ENCODE data around the gene EGFR. TPM values are rescaled to one million over a fixed set of nuclear protein-coding genes. Genes with fewer than 3 reads are reported as not detected.

EGFR gene
- total and polyA plus RNA-seq, 7 donors, result 3.6 to 39.7 (median 14.1) TPM

- H3K27ac ChIP-seq, result no peak overlapping the region
- ATAC-seq (no peak), DNase-seq (no peak)
- H3K4me1 ChIP-seq, result peaks cover 52% of the 10 kb centered on the region
- no peaks in the 10 kb centered on the region for H3K27me3 ChIP-seq (ENCODE audit: insufficient read depth in 3 of 3, low read length in 2 of 3)
- peaks cover 3% of the 10 kb centered on the region for H3K9me3 ChIP-seq
- intact Hi-C loops (cut with DNase I), result no loop called here
- no peaks in the 10 kb centered on the region for H3K36me3 ChIP-seq (ENCODE audit: insufficient read depth in 1 of 2, low read depth in 1 of 2)
- TF ChIP-seq CTCF (IDR thresholded peaks at IDR 0.05), result no peak
- H3K4me3 ChIP-seq, result no peak overlapping the region
Measured at GRCh38 chr7:55135462-55135861, 116.6 kb downstream of the EGFR start.

- 63 to 91% (median 90%) methylated on average over 2 of the region's 2 CpGs for WGBS, 3 donors
- TF ChIP-seq CTCF (IDR thresholded peaks at IDR 0.05), result no peak
- Histone ChIP-seq H3K4me3 (no peak overlapping the region), H3K27me3 (ENCODE audit: insufficient read depth in 3 of 3, low read length in 2 of 3) (no peaks in the 10 kb centered on the region), H3K36me3 (ENCODE audit: insufficient read depth in 1 of 2, low read depth in 1 of 2) (peaks cover 0 to 16% of the 10 kb centered on the region in 2 donors), H3K27ac (no peak overlapping the region), H3K4me1 (peaks cover 20% of the 10 kb centered on the region), H3K9me3 (peaks cover 3% of the 10 kb centered on the region)
- intact Hi-C loops (cut with DNase I), result no loop called here
- DNase-seq (no peak), ATAC-seq (no peak)
Measured at GRCh38 chr7:55138663-55139062, 119.8 kb downstream of the EGFR start.

GRCh38 chr7:55140221-55140940 is 121.6 kb downstream of the EGFR start:
- Histone ChIP-seq H3K27ac (peak overlapping the region; percentile 69), H3K36me3 (ENCODE audit: insufficient read depth in 1 of 2, low read depth in 1 of 2) (peaks cover 0 to 32% of the 10 kb centered on the region in 2 donors), H3K27me3 (ENCODE audit: insufficient read depth in 3 of 3, low read length in 2 of 3) (no peaks in the 10 kb centered on the region), H3K9me3 (peaks cover 3% of the 10 kb centered on the region), H3K4me3 (no peak overlapping the region), H3K4me1 (peaks cover 11% of the 10 kb centered on the region)
- intact Hi-C loops (cut with DNase I), result no loop called here
- WGBS, 3 donors, result 14 to 17% (median 14%) methylated on average over 8 of the region's 8 CpGs
- no peak for TF ChIP-seq CTCF (IDR thresholded peaks at IDR 0.05)
- peak; percentile 67 to 78 (median 76) for ATAC-seq
- DNase-seq, result no peak

DNA sequence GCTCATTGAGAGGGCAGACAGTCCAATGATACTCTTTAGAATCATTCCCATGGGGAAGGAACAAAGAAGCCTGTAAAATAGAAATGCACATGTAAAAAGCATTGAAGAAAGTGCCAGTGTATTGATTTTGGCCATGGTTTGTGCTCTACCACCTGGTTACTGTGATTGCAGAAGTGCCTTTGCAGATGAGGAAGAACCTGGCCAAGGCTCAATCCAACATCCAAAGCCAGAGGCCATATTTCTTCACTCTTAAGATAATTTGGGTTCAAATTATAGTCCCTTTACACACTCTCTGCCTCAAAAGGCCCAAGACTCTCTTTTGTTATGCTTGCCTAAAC is 122.1 kb downstream of the EGFR start:
- TF ChIP-seq CTCF (IDR thresholded peaks at IDR 0.05), result no peak
- Histone ChIP-seq H3K27ac (peak overlapping the region; percentile 69), H3K27me3 (ENCODE audit: insufficient read depth in 3 of 3, low read length in 2 of 3) (no peaks in the 10 kb centered on the region), H3K4me1 (peaks cover 11% of the 10 kb centered on the region), H3K4me3 (no peak overlapping the region), H3K9me3 (peaks cover 3% of the 10 kb centered on the region), H3K36me3 (ENCODE audit: insufficient read depth in 1 of 2, low read depth in 1 of 2) (peaks cover 0 to 36% of the 10 kb centered on the region in 2 donors)
- ATAC-seq (no peak), DNase-seq (no peak)
- intact Hi-C loops (cut with DNase I), result no loop called here
